ENCODE measurements around the gene PIK3AP1. TPM values are rescaled to one million over a fixed set of nuclear protein-coding genes. Genes with fewer than 3 reads are reported as not detected.

Gene PIK3AP1
- total RNA-seq, 1 experiment from 2014 or later: 1.6 TPM

- no peaks in the 10 kb centered on the region for H3K9me3 ChIP-seq
- H3K36me3 ChIP-seq (ENCODE audit: control insufficient read depth, insufficient read depth, low read length): no peaks in the 10 kb centered on the region
- no TSS peak for BruUV-seq (replicated peaks)
- H3K27me3 ChIP-seq (replicated peaks; ENCODE audit: control insufficient read depth, insufficient read depth, low read length): no peaks in the 10 kb centered on the region
- H3K9me3 Mint-ChIP-seq (ENCODE audit: unreplicated experiment): no peaks in the 10 kb centered on the region
- POLR2A ChIA-PET: no interaction called here
- H3K4me3 ChIP-seq (ENCODE audit: low read depth, low read length): no peak overlapping the region
- no peak for DNase-seq
- peaks cover 33% of the 10 kb centered on the region for H3K4me1 Mint-ChIP-seq (ENCODE audit: low read depth, unreplicated experiment)
- intact Hi-C loops (cut with micrococcal nuclease; ENCODE audit: unreplicated experiment): loop anchor here (1.0 kb wide), 1 partner anchor 47 kb away; no protein-coding TSS in a partner anchor
- TF ChIP-seq, protein P1, sequence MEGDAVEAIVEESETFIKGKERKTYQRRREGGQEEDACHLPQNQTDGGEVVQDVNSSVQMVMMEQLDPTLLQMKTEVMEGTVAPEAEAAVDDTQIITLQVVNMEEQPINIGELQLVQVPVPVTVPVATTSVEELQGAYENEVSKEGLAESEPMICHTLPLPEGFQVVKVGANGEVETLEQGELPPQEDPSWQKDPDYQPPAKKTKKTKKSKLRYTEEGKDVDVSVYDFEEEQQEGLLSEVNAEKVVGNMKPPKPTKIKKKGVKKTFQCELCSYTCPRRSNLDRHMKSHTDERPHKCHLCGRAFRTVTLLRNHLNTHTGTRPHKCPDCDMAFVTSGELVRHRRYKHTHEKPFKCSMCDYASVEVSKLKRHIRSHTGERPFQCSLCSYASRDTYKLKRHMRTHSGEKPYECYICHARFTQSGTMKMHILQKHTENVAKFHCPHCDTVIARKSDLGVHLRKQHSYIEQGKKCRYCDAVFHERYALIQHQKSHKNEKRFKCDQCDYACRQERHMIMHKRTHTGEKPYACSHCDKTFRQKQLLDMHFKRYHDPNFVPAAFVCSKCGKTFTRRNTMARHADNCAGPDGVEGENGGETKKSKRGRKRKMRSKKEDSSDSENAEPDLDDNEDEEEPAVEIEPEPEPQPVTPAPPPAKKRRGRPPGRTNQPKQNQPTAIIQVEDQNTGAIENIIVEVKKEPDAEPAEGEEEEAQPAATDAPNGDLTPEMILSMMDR (IDR thresholded peaks at IDR 0.05; ENCODE audit: insufficient read depth in 1 of 2, low read depth in 1 of 2, low read length in 1 of 2, severe bottlenecking in 1 of 2, unreplicated experiment in 1 of 2): no peak
- H3K27ac Mint-ChIP-seq (ENCODE audit: unreplicated experiment): peak overlapping the region; percentile 85
- CTCF ChIA-PET: no interaction called here
- H3K4me1 ChIP-seq: peaks cover 66% of the 10 kb centered on the region
- no peaks in the 10 kb centered on the region for H3K27me3 Mint-ChIP-seq (ENCODE audit: insufficient read depth, unreplicated experiment)
- H3K4me3 Mint-ChIP-seq (ENCODE audit: unreplicated experiment): no peak overlapping the region
- peaks cover 7% of the 10 kb centered on the region for H3K36me3 Mint-ChIP-seq (ENCODE audit: insufficient read depth, unreplicated experiment)
These were observed 47.7 kb downstream of the PIK3AP1 start for GRCh38 chr10:96672481-96673175.

DNA sequence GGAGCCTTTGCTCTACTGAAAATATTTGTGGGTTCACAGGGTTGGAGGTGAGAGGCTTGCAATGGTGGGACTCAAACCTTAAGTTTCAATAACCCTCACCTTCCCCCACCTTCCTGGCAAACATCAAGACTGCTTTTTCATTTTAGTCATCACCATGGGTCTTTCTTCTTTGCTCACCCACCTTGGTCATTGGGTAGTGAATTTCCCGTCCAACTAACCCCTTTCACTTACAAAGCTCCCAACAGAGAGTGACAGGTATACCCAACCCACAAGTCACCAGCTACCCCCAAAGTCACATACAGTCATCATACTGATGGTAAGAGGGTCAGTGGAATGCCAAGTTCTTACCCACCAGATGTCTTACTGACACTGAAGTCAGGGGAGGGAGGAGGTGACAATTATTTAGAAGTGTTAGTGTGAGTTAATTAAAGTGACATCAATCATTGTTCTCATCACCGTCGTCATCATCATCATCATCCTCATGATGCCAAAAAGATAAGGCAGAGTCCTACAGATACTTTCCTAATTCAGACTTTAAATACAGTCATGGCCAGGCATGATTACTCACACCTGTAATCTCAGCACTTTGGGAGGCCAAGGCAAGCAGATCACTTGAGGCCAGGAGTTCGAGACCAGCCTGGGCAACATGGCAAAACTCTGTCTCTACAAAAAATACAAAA lies 49.0 kb downstream of the PIK3AP1 start:
- no peaks in the 10 kb centered on the region for H3K27me3 Mint-ChIP-seq (ENCODE audit: insufficient read depth, unreplicated experiment)
- intact Hi-C loops (cut with micrococcal nuclease; ENCODE audit: unreplicated experiment): no loop called here

DNA sequence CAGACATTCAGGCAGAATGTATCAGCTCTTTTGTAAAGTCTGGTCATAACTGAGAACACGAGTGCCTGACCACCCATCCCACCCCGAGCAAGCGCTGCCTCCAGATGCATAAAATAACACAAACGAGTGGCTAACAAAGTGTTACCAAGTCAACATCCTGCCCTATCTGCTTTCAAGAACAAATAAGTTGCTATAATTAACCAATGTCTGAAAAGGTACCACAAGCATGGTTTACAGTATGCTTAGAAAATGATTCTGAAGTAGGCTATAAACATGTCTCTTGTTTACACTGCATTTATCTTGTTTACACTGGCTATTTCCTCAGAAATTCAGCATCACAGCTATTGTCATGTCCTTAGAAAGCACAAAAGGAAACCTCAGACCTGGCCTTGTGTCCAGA lies 49.5 kb downstream of the PIK3AP1 start:
- Histone ChIP-seq H3K4me1 (peaks cover 50% of the 10 kb centered on the region), H3K27me3 (replicated peaks; ENCODE audit: control insufficient read depth, insufficient read depth, low read length) (no peaks in the 10 kb centered on the region), H3K9me3 (no peaks in the 10 kb centered on the region), H3K4me3 (ENCODE audit: low read depth, low read length) (no peak overlapping the region), H3K36me3 (ENCODE audit: control insufficient read depth, insufficient read depth, low read length) (no peaks in the 10 kb centered on the region)
- CTCF ChIA-PET: no interaction called here
- POLR2A ChIA-PET: no interaction called here
- DNase-seq: no peak
- BruUV-seq (replicated peaks): no TSS peak
- H3K4me1 Mint-ChIP-seq (ENCODE audit: low read depth, unreplicated experiment): peaks cover 25% of the 10 kb centered on the region
- peaks cover 7% of the 10 kb centered on the region for H3K36me3 Mint-ChIP-seq (ENCODE audit: insufficient read depth, unreplicated experiment)
- H3K27me3 Mint-ChIP-seq (ENCODE audit: insufficient read depth, unreplicated experiment): no peaks in the 10 kb centered on the region
- H3K4me3 Mint-ChIP-seq (ENCODE audit: unreplicated experiment): no peak overlapping the region
- H3K27ac Mint-ChIP-seq (ENCODE audit: unreplicated experiment): no peak overlapping the region
- H3K9me3 Mint-ChIP-seq (ENCODE audit: unreplicated experiment): no peaks in the 10 kb centered on the region
- intact Hi-C loops (cut with micrococcal nuclease; ENCODE audit: unreplicated experiment): no loop called here
- TF ChIP-seq, protein P1 (IDR thresholded peaks at IDR 0.05; ENCODE audit: insufficient read depth in 1 of 2, low read depth in 1 of 2, low read length in 1 of 2, severe bottlenecking in 1 of 2, unreplicated experiment in 1 of 2): no peak

More for the DNA sequence above, 49.0 kb downstream of the PIK3AP1 start:
- Histone ChIP-seq H3K4me3 (ENCODE audit: low read depth, low read length) (no peak overlapping the region), H3K4me1 (peaks cover 53% of the 10 kb centered on the region), H3K36me3 (ENCODE audit: control insufficient read depth, insufficient read depth, low read length) (no peaks in the 10 kb centered on the region), H3K27me3 (replicated peaks; ENCODE audit: control insufficient read depth, insufficient read depth, low read length) (no peaks in the 10 kb centered on the region), H3K9me3 (no peaks in the 10 kb centered on the region)
- no TSS peak for BruUV-seq (replicated peaks)
- H3K4me3 Mint-ChIP-seq (ENCODE audit: unreplicated experiment): no peak overlapping the region
- ChIA-PET POLR2A (no interaction called here), CTCF (no interaction called here)
- peaks cover 7% of the 10 kb centered on the region for H3K36me3 Mint-ChIP-seq (ENCODE audit: insufficient read depth, unreplicated experiment)
- no peak for DNase-seq
- TF ChIP-seq, protein P1 (IDR thresholded peaks at IDR 0.05; ENCODE audit: insufficient read depth in 1 of 2, low read depth in 1 of 2, low read length in 1 of 2, severe bottlenecking in 1 of 2, unreplicated experiment in 1 of 2): no peak
- H3K9me3 Mint-ChIP-seq (ENCODE audit: unreplicated experiment): no peaks in the 10 kb centered on the region
- no peak overlapping the region for H3K27ac Mint-ChIP-seq (ENCODE audit: unreplicated experiment)
- H3K4me1 Mint-ChIP-seq (ENCODE audit: low read depth, unreplicated experiment): peaks cover 25% of the 10 kb centered on the region

Data from Caco-2 (cell line).